Kidney (tissue), 14 donors: Measurements from ENCODE around the gene SETDB2. TPM values are rescaled to one million over a fixed set of nuclear protein-coding genes. Genes with fewer than 3 reads are reported as not detected.
A peak's percentile ranks its signal among the peaks of the same experiment; 100 is the strongest.

Source experiments
- DNase-seq, 5 donors: peaks; one replicate each; pipeline ENCODE4 v3.0.0-alpha.2; 2013 to 2020
- FAIRE-seq: peaks from 2 replicates; lab custom pipeline; 2012; peaks lifted over from hg19 to GRCh38; lab: Jason Lieb, UNC
- H3K27ac ChIP-seq, 2 donors: one replicate each; pipeline ENCODE4 v1.7.0; 2013; ENCODE audit warnings: low read depth in 2 of 2, low read length in 2 of 2, inconsistent platforms in 1 of 2
- H3K27me3 ChIP-seq: one replicate; pipeline ENCODE4 v1.7.1; 2013; ENCODE audit warnings: low read length, inconsistent platforms; ENCODE audit not compliant: control insufficient read depth, insufficient read depth
- H3K36me3 ChIP-seq, 3 donors: one replicate each; pipeline versions ENCODE4 v1.7.0 to v1.7.1; 2013; ENCODE audit warnings: low read length in 3 of 3, control low read depth in 1 of 3, inconsistent platforms in 1 of 3; ENCODE audit not compliant: insufficient read depth in 3 of 3, control insufficient read depth in 2 of 3
- H3K4me1 ChIP-seq, 3 donors: one replicate each; pipeline versions ENCODE4 v1.7.0 to v1.7.1; 2013; ENCODE audit warnings: low read length in 3 of 3, inconsistent platforms in 1 of 3, low read depth in 1 of 3; ENCODE audit not compliant: control insufficient read depth in 2 of 3, insufficient read depth in 2 of 3
- H3K4me3 ChIP-seq, 3 donors: one replicate each; pipeline versions ENCODE4 v1.7.0 to v1.8.1; 2013; ENCODE audit warnings: low read length in 3 of 3, control low read depth in 1 of 3, inconsistent platforms in 1 of 3
- H3K9ac ChIP-seq, 3 donors: one replicate each; pipeline versions ENCODE4 v1.7.0 to v1.7.1; 2013; ENCODE audit warnings: low read length in 3 of 3, control low read depth in 1 of 3, inconsistent platforms in 1 of 3
- H3K9me3 ChIP-seq, 3 donors: one replicate each; pipeline versions ENCODE4 v1.7.0 to v1.7.1; 2013; ENCODE audit warnings: low read length in 3 of 3, control low read depth in 1 of 3, inconsistent platforms in 1 of 3; ENCODE audit not compliant: control insufficient read depth in 2 of 3, insufficient read depth in 1 of 3
- intact Hi-C: fragments of 100-400 bp; cut with DNase I; formaldehyde crosslinking; loops from one replicate; pipeline ENCODE4 v1.11.1; 2022
- polyA plus RNA-seq: library from polyadenylated mRNA; stranded (reverse); fragments of 350-450 nt; fragmentation: Illumina TruSeq; extraction: RNeasy Lipid Tissue Mini Kit (QIAGEN cat#74804); gene quantifications from one replicate; pipeline ENCODE4 v1.2.3, GENCODE V29; 2014; ENCODE audit warnings: low read depth, low replicate concordance; ENCODE audit not compliant: insufficient read depth
- total RNA-seq: library from RNA; stranded (reverse); fragmentation: NEBNext Ultra II Directional; extraction: Animal tissue kit (Norgen Biotek cat#: 25700); gene quantifications from one replicate; pipeline ENCODE4 v1.2.1, GENCODE V29; 2021
- TF ChIP-seq, protein P1 (sequence below): IDR thresholded peaks from 3 replicates; pipeline ENCODE4 v1.5.1; 2012; ENCODE audit warnings: mild to moderate bottlenecking, moderate library complexity, borderline replicate concordance; ENCODE audit not compliant: insufficient read depth; ENCODE audit errors: extremely low read depth
- donor health status: control.
- donor health status: control.
- donor health status: control.
- donor health status: control.
- donor health status: control.
- donor health status: DM: yes; HTN: yes; CAD: no.
- donor health status: Normal renal cell carcinoma (clear cell type).

SETDB2 gene
- total and polyA plus RNA-seq, 2 donors from 2014 or later = 5.7 to 15.1 TPM

DNA sequence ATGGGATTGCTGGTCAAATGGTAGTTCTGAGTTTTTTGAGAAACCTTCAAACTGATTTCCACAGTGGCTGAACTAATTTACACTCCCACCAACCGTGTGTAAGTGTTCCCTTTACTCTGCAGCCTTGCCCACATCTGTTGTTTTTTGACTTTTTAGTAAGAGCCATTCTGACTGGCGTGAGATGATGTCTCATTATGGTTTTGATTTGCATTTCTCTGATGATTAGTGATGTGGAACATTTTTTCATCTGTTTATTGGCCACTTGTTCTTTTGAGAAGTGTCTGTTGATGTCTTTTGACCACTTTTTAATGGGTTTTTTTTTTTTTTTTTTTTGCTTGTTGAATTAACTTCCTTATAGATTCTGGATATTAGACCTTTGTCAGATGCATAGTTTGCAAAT is 4.5 kb upstream of the SETDB2 start:
- Histone ChIP-seq H3K9me3 (no peaks in the 10 kb centered on the region), H3K27ac (no peak overlapping the region), H3K36me3 (no peaks in the 10 kb centered on the region), H3K4me3 (no peak overlapping the region), H3K9ac (no peak overlapping the region), H3K4me1 (no peaks in the 10 kb centered on the region), H3K27me3 (no peaks in the 10 kb centered on the region)
- TF ChIP-seq, protein P1, sequence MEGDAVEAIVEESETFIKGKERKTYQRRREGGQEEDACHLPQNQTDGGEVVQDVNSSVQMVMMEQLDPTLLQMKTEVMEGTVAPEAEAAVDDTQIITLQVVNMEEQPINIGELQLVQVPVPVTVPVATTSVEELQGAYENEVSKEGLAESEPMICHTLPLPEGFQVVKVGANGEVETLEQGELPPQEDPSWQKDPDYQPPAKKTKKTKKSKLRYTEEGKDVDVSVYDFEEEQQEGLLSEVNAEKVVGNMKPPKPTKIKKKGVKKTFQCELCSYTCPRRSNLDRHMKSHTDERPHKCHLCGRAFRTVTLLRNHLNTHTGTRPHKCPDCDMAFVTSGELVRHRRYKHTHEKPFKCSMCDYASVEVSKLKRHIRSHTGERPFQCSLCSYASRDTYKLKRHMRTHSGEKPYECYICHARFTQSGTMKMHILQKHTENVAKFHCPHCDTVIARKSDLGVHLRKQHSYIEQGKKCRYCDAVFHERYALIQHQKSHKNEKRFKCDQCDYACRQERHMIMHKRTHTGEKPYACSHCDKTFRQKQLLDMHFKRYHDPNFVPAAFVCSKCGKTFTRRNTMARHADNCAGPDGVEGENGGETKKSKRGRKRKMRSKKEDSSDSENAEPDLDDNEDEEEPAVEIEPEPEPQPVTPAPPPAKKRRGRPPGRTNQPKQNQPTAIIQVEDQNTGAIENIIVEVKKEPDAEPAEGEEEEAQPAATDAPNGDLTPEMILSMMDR = no peak
- DNase-seq (no peak), FAIRE-seq (no peak)
- intact Hi-C loops = loop anchor here (5.0 kb wide), 1 partner anchor 137 kb away; no protein-coding TSS in a partner anchor

DNA sequence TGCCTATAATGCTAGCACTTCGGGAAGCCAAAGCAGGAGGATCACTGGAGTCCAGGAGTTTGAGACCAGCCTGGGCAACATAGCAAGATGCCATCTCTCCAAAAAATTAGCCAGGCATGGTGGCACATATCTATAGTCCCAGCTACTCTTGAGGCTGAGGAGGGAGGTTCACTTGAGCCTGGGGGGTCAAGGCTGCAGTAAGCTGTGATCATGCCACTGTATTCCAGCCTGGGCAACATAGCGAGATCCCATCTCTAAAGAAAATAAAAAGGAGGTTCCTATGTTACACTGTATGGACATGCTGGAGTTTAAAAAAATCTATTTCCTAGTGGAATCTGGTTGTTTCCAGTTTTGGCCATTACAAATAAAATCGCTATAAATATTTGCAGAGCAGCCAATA is 2.8 kb upstream of the SETDB2 start:
- Histone ChIP-seq H3K27me3 (no peaks in the 10 kb centered on the region), H3K9me3 (no peaks in the 10 kb centered on the region), H3K27ac (no peak overlapping the region), H3K4me1 (no peaks in the 10 kb centered on the region), H3K9ac (no peak overlapping the region), H3K36me3 (no peaks in the 10 kb centered on the region), H3K4me3 (no peak overlapping the region)
- TF ChIP-seq, protein P1 = no peak
- DNase-seq = no peak
- intact Hi-C loops = no loop called here
- no peak for FAIRE-seq

DNA sequence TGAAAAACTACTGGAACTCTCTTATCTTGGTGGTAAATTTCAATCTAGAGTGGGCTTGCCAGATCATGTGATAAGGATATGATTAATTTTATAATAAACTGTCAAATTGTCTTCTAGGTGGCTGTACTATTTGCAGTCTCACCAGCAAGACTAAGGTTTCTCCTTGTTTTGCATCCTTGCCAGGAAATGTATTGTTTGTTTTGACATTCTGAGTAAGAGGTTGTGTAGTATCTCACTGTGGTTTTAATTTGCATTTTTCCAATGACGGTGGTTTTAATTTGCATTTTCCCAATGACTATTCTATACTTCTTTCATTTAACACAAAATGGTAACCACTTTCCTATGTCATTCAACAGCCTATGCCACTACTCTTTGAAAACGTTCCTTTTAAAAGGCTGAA is 2.2 kb upstream of the SETDB2 start:
- Histone ChIP-seq H3K36me3 (no peaks in the 10 kb centered on the region), H3K4me3 (no peak overlapping the region), H3K9me3 (no peaks in the 10 kb centered on the region), H3K27ac (no peak overlapping the region), H3K27me3 (no peaks in the 10 kb centered on the region), H3K4me1 (no peaks in the 10 kb centered on the region), H3K9ac (no peak overlapping the region)
- FAIRE-seq (no peak), DNase-seq (no peak)
- intact Hi-C loops = no loop called here
- TF ChIP-seq, protein P1 = no peak

DNA sequence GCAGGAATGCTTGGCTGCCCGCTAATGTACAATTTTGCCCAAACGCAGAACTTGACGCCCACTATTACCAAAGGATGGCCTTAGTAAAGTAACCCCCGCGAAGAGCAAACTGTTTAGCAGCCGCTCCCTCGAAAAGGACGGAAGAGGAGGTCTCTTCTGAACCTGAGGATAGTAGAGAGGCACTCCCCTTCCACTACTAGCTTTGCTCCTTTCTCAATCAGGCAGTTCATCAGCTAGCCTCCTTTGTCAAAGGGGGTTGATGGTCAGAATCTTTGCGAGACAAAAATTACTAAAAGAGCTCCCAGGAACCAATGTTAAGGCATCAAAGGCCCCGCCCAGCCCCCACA is 744 bp upstream of the SETDB2 start:
- DNase-seq = peak in 1 of 5 donors; percentile 76
- TF ChIP-seq, protein P1 = no peak
- Histone ChIP-seq H3K9me3 (no peaks in the 10 kb centered on the region), H3K4me3 (peak overlapping the region; percentile 91 to 96 (median 91)), H3K27me3 (no peaks in the 10 kb centered on the region), H3K9ac (peak overlapping the region; percentile 60 to 93 (median 80)), H3K36me3 (no peaks in the 10 kb centered on the region), H3K27ac (peak overlapping the region; percentile 94 to 96), H3K4me1 (peaks cover 0 to 7% (median 0%) of the 10 kb centered on the region in 3 donors)
- intact Hi-C loops = no loop called here
- no peak for FAIRE-seq
